HepG2 (cell line): ENCODE data around the gene CCDC8. TPM values are rescaled to one million over a fixed set of nuclear protein-coding genes. Genes with fewer than 3 reads are reported as not detected.

ENCODE experiments used
- CTCF ChIP-seq: sonication (generic); formaldehyde crosslinking; IDR thresholded peaks from 2 replicates; pipeline ENCODE4 v1.5.0; 2020; ENCODE audit warnings: mild to moderate bottlenecking, missing genetic modification reagents, moderate library complexity
- FUBP1 ChIP-seq: sonication (generic); formaldehyde crosslinking; IDR thresholded peaks from 2 replicates; pipeline ENCODE4 v1.5.1; 2020; ENCODE audit warnings: missing genetic modification reagents, mild to moderate bottlenecking, borderline replicate concordance
- HNRNPLL ChIP-seq: fragments of 200-400 bp; formaldehyde crosslinking; IDR thresholded peaks from 2 replicates; pipeline ENCODE4 v1.6.1; 2017; ENCODE audit warnings: mild to moderate bottlenecking, low read depth, low read length; ENCODE audit not compliant: poor library complexity, severe bottlenecking
- KLF13 ChIP-seq: sonication (generic); formaldehyde crosslinking; IDR thresholded peaks from 2 replicates; pipeline ENCODE4 v1.4.0; 2020; ENCODE audit warnings: mild to moderate bottlenecking, missing genetic modification reagents
- PBX3 ChIP-seq: sonication (generic); formaldehyde crosslinking; IDR thresholded peaks from 2 replicates; pipeline ENCODE4 v1.8.1; 2023; ENCODE audit warnings: missing genetic modification reagents, inconsistent platforms, borderline replicate concordance
- REL ChIP-seq: sonication (generic); formaldehyde crosslinking; conservative IDR thresholded peaks from 2 replicates; pipeline ENCODE4 v1.8.0; 2022; ENCODE audit warnings: mild to moderate bottlenecking, missing genetic modification reagents, moderate library complexity
- SNAPC2 ChIP-seq: sonication (generic); formaldehyde crosslinking; IDR thresholded peaks from 2 replicates; pipeline ENCODE4 v1.8.1; 2022; ENCODE audit warnings: mild to moderate bottlenecking, missing genetic modification reagents
- TBX3 ChIP-seq: fragments of 450-650 bp; IDR thresholded peaks from 2 replicates; pipeline ENCODE4 v1.6.1; 2017; ENCODE audit warnings: antibody characterized with exemption, mild to moderate bottlenecking, inconsistent platforms, borderline replicate concordance
- THAP8 ChIP-seq: sonication (generic); formaldehyde crosslinking; IDR thresholded peaks from 2 replicates; pipeline ENCODE4 v1.5.1; 2020; ENCODE audit warnings: missing genetic modification reagents, mild to moderate bottlenecking, borderline replicate concordance
- TP53 ChIP-seq: sonication (generic); formaldehyde crosslinking; conservative IDR thresholded peaks from 2 replicates; pipeline ENCODE4 v1.4.0; 2020; ENCODE audit warnings: missing genetic modification reagents
- ZNF260 ChIP-seq: sonication (generic); formaldehyde crosslinking; IDR thresholded peaks from 2 replicates; pipeline ENCODE4 v1.4.0; 2020; ENCODE audit warnings: missing genetic modification reagents, low read depth, mild to moderate bottlenecking, borderline replicate concordance
- ZNF414 ChIP-seq: sonication (generic); formaldehyde crosslinking; IDR thresholded peaks from 2 replicates; pipeline ENCODE4 v1.5.0; 2020; ENCODE audit warnings: missing genetic modification reagents
- ZNF605 ChIP-seq: sonication (generic); formaldehyde crosslinking; IDR thresholded peaks from 2 replicates; pipeline ENCODE4 v1.8.0; 2022; ENCODE audit warnings: mild to moderate bottlenecking, missing genetic modification reagents
- ZNF777 ChIP-seq: sonication (generic); formaldehyde crosslinking; IDR thresholded peaks from 2 replicates; pipeline ENCODE4 v1.4.0; 2020; ENCODE audit warnings: missing genetic modification reagents
- polyA plus RNA-seq, 8 experiments: library from polyadenylated mRNA; depleted of rRNA in 3 of 8; stranded (reverse) in 7 of 8; unstranded in 1 of 8; fragments of >200 nt; fragmentation: Illumina TruSeq in 4 of 8; extraction: Trizol in 4 of 8; gene quantifications; 2 replicates each; pipeline versions ENCODE4 v1.2.1 to v1.2.3, GENCODE V29; 2011 to 2016; ENCODE audit warnings: low read depth in 4 of 8, missing spikeins in 1 of 8, mixed read lengths in 1 of 8; ENCODE audit not compliant: insufficient read depth in 1 of 8
- total RNA-seq, 5 experiments: library from RNA; depleted of rRNA; stranded (reverse); fragments of >200 nt; fragmentation: Illumina TruSeq; extraction: Trizol; gene quantifications; 2 replicates each; pipeline ENCODE4 v1.2.3, GENCODE V29; 2016; ENCODE audit warnings: low read depth in 1 of 5

CCDC8 gene
- total and polyA plus RNA-seq, 2 of the 13 experiments (the other 11 are each of a cell fraction or from before 2014, with no cell fraction given), result 0.04 TPM; not detected in 1

DNA sequence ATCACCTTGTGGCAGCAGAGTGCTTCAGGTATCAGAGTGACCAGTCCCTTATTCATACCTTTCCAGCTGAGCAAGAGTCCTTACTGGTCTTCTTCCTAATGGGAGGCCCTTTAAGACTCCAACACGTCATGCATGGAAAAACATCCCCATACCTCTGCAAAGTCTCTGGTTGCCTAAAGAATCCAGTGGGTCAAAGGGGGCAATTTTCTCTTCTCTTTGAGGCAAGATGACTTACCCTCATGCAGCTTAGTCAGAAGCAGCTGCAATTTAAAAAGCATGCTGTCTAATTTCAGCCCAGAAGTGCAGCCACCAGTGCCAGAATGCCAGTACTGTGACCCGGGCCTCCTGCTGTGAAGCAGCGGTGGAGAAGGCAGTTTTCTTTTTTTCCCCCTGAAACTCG, 47.8 kb downstream of the CCDC8 start (continued):
- TF ChIP-seq THAP8 (CRISPR knock-in tag) (no peak), REL (CRISPR knock-in tag) (no peak), CTCF (CRISPR knock-in tag) (no peak), PBX3 (no peak), KLF13 (CRISPR knock-in tag) (no peak), SNAPC2 (CRISPR knock-in tag) (no peak), ZNF777 (CRISPR knock-in tag) (no peak), TBX3 (no peak), ZNF414 (CRISPR knock-in tag) (no peak), FUBP1 (CRISPR knock-in tag) (no peak), ZNF260 (CRISPR knock-in tag) (no peak), ZNF605 (no peak), HNRNPLL (no peak), TP53 (CRISPR knock-in tag) (no peak)
